GM12872 (cell line): ENCODE data around the gene SLC36A2.

Experiments used
- CTCF ChIP-seq: IDR thresholded peaks from 3 replicates; pipeline ENCODE4 v1.5.1; 2011; ENCODE audit warnings: low read depth, mild to moderate bottlenecking, low read length, moderate library complexity; ENCODE audit not compliant: insufficient read depth

The SLC36A2 gene

GRCh38 chr5:151303666-151304065 is 43.7 kb downstream of the SLC36A2 start, which contains the start of gene SLC36A3:
TSS of gene SLC36A3 (minus strand) at chr5:151303766. CDS start at chr5:151303354, 412 bp downstream.
- TF ChIP-seq CTCF: no peak

GRCh38 chr5:151298063-151298855 is 49.1 kb downstream of the SLC36A2 start:
- no peak for TF ChIP-seq CTCF

- no peak for TF ChIP-seq CTCF
Measured at GRCh38 chr5:151296974-151297373, 50.4 kb downstream of the SLC36A2 start.

- no peak for TF ChIP-seq CTCF
Measured at GRCh38 chr5:151296478-151296830, 50.9 kb downstream of the SLC36A2 start.

- no peak for TF ChIP-seq CTCF
Measured at GRCh38 chr5:151295791-151296477, 51.4 kb downstream of the SLC36A2 start.

GRCh38 chr5:151295138-151295537 is 52.2 kb downstream of the SLC36A2 start:
- TF ChIP-seq CTCF: no peak

GRCh38 chr5:151293624-151294023 is 53.7 kb downstream of the SLC36A2 start:
- TF ChIP-seq CTCF: no peak
